A549 (cell line): ENCODE data around the gene TBCA.

ENCODE experiments used
- CTCF ChIP-seq: fragments of >200 bp; sonication (Bioruptor Twin); formaldehyde crosslinking; IDR thresholded peaks from 3 replicates; pipeline ENCODE4 v1.5.1; 2016
- ELK1 ChIP-seq: fragments of 150-350 bp; IDR thresholded peaks from 2 replicates; pipeline ENCODE4 v1.6.1; 2014; ENCODE audit warnings: low read depth, mild to moderate bottlenecking, low read length
- MYC ChIP-seq: IDR thresholded peaks from 2 replicates; pipeline ENCODE4 v1.6.1; 2012; ENCODE audit warnings: mild to moderate bottlenecking, inconsistent platforms, low read length, improper control_type of control experiment, borderline replicate concordance
- NR3C1 ChIP-seq: fragments of >200 bp; sonication (Bioruptor Twin); formaldehyde crosslinking; IDR thresholded peaks from 3 replicates; pipeline ENCODE4 v1.6.1; 2017
- POLR2A ChIP-seq: IDR thresholded peaks from 2 replicates; pipeline ENCODE4 v1.6.1; 2012; ENCODE audit warnings: mild to moderate bottlenecking, low read length
- RAD21 ChIP-seq, 2 experiments: fragments of >200 bp in 1 of 2; sonication (Bioruptor Twin) in 1 of 2; formaldehyde crosslinking in 1 of 2; IDR thresholded peaks in 1 of 2; conservative IDR thresholded peaks in 1 of 2; 2 replicates in 1 of 2; 3 replicates in 1 of 2; pipeline ENCODE4 v1.6.1; 2012 to 2018; ENCODE audit warnings: inconsistent platforms in 1 of 2
- REST ChIP-seq: fragments of 200-600 bp; sonication (generic); IDR thresholded peaks from 2 replicates; pipeline ENCODE4 v1.6.1; 2016; ENCODE audit warnings: antibody characterized with exemption, mild to moderate bottlenecking, moderate library complexity

GRCh38 chr5:77670526-77670925 is 105.6 kb downstream of the TBCA start:
- TF ChIP-seq MYC (no peak), CTCF (no peak), ELK1 (no peak), RAD21 (conservative IDR thresholded peaks at IDR 0.05 in 1 of 2, IDR thresholded peaks at IDR 0.05 in 1 of 2) (no peak), REST (no peak), NR3C1 (no peak), POLR2A (no peak)
